Endothelial cell (in vitro differentiated cells): ENCODE data around the gene SELENOM. TPM values are rescaled to one million over a fixed set of nuclear protein-coding genes. Genes with fewer than 3 reads are reported as not detected.
"Not testable (repeated sequence)": the region's sequence is repeated elsewhere in the genome, so short reads cannot be mapped to it uniquely, and the experiment has no call there.

Experiments
- DNase-seq: peaks from one replicate; pipeline ENCODE4 v3.0.0; 2021; ENCODE audit warnings: low spot score
- H3K27ac Mint-ChIP-seq: one replicate; pipeline ENCODE4 v1.8.0; 2021; ENCODE audit warnings: mixed read lengths, inconsistent platforms; ENCODE audit not compliant: unreplicated experiment
- H3K27me3 Mint-ChIP-seq: one replicate; pipeline ENCODE4 v1.8.0; 2021; ENCODE audit warnings: mild to moderate bottlenecking, moderate library complexity, mixed read lengths, inconsistent platforms; ENCODE audit not compliant: unreplicated experiment
- H3K36me3 Mint-ChIP-seq: one replicate; pipeline ENCODE4 v1.8.0; 2021; ENCODE audit warnings: mild to moderate bottlenecking, low read depth, mixed read lengths, inconsistent platforms; ENCODE audit not compliant: unreplicated experiment
- H3K4me1 Mint-ChIP-seq: one replicate; pipeline ENCODE4 v1.8.0; 2021; ENCODE audit warnings: mild to moderate bottlenecking, mixed read lengths, inconsistent platforms; ENCODE audit not compliant: unreplicated experiment
- H3K4me3 Mint-ChIP-seq: one replicate; pipeline ENCODE4 v1.8.0; 2021; ENCODE audit warnings: mild to moderate bottlenecking, mixed read lengths, inconsistent platforms; ENCODE audit not compliant: unreplicated experiment
- H3K9me3 Mint-ChIP-seq: one replicate; pipeline ENCODE4 v1.8.0; 2021; ENCODE audit warnings: mixed read lengths, inconsistent platforms; ENCODE audit not compliant: unreplicated experiment
- total RNA-seq: library from RNA; stranded (reverse); fragmentation: NEBNext Ultra II Directional; extraction: Animal tissue kit (Norgen Biotek cat#: 25700); gene quantifications from one replicate; pipeline ENCODE4 v1.2.1, GENCODE V29; 2021; ENCODE audit not compliant: unreplicated experiment
- TF ChIP-seq, protein P1 (sequence below): fragments of 200-600 bp; sonication (generic); IDR thresholded peaks from one replicate; pipeline ENCODE4 v1.5.0; 2021; ENCODE audit warnings: antibody characterized with exemption; ENCODE audit not compliant: unreplicated experiment

SELENOM gene
- total RNA-seq, 1 donor from 2014 or later, result 35.4 TPM

DNA sequence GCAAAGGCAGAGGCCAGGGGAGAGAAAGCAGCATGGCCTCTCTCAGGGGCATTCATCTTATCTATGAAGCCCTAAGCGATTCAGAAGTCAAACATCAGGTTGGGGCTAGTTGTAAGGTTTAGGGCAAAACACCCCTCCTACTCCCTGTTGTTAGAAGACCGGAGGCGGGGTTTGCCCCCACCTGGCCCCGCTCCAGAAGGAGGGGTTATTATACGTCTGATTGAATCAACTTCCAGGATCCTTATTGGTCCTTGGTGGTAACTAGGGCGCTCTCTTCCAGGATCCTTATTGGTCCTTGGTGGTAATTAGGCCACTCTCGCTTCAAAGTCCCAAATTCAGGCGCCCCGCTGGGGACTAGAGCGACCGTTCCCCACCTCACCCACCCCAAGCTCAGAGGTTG, 38.4 kb downstream of the SELENOM start:
- no peak for DNase-seq
- Mint-ChIP-seq H3K27ac (no peak overlapping the region), H3K4me1 (peaks cover 24% of the 10 kb centered on the region), H3K4me3 (no peak overlapping the region), H3K36me3 (peaks cover 1% of the 10 kb centered on the region), H3K27me3 (no peaks in the 10 kb centered on the region), H3K9me3 (no peaks in the 10 kb centered on the region)
- TF ChIP-seq, protein P1, sequence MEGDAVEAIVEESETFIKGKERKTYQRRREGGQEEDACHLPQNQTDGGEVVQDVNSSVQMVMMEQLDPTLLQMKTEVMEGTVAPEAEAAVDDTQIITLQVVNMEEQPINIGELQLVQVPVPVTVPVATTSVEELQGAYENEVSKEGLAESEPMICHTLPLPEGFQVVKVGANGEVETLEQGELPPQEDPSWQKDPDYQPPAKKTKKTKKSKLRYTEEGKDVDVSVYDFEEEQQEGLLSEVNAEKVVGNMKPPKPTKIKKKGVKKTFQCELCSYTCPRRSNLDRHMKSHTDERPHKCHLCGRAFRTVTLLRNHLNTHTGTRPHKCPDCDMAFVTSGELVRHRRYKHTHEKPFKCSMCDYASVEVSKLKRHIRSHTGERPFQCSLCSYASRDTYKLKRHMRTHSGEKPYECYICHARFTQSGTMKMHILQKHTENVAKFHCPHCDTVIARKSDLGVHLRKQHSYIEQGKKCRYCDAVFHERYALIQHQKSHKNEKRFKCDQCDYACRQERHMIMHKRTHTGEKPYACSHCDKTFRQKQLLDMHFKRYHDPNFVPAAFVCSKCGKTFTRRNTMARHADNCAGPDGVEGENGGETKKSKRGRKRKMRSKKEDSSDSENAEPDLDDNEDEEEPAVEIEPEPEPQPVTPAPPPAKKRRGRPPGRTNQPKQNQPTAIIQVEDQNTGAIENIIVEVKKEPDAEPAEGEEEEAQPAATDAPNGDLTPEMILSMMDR, result no peak

GRCh38 chr22:31064369-31064768, 43.0 kb downstream of the SELENOM start:
- TF ChIP-seq, protein P1, result no peak
- DNase-seq, result no peak
- H3K27me3 Mint-ChIP-seq, result peaks cover 3% of the 10 kb centered on the region
- no peak overlapping the region for H3K27ac Mint-ChIP-seq
- peaks cover 30% of the 10 kb centered on the region for H3K4me1 Mint-ChIP-seq
- no peaks in the 10 kb centered on the region for H3K9me3 Mint-ChIP-seq
- H3K36me3 Mint-ChIP-seq, result peaks cover 4% of the 10 kb centered on the region
- no peak overlapping the region for H3K4me3 Mint-ChIP-seq

DNA sequence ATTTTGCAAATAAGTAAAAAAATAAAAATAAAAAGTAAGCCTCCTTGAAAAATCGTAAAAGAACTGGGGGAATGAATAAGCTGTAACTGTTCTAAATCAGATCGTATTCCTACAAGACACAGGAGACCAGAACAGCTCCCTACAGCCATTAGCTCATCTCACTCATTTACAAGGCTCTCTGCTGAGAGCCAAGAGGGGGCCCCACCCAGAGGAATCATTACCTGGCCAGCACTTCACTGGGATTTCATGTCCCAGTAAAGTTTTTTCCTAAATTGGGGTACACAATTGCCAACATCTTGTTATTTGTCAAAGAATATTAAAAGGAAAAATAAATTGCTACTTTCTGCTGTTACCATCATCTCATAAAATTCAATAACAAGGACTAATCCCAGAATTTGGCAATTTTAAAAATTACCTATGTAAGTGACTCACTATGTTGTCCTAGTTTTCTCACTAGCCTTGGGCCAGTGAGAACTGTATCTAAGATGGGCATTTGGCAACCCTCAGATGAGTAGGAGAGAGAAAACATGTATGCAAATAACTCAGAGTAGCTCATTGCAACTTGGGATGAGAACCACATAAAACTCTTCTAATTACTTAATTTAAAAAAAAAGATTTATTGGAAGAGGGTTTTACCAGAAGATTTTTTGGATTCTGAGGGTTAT, 44.7 kb downstream of the SELENOM start:
- no peak overlapping the region for H3K27ac Mint-ChIP-seq
- no peak overlapping the region for H3K4me3 Mint-ChIP-seq
- H3K9me3 Mint-ChIP-seq, result no peaks in the 10 kb centered on the region
- TF ChIP-seq, protein P1, result no peak
- peaks cover 4% of the 10 kb centered on the region for H3K27me3 Mint-ChIP-seq
- DNase-seq, result no peak
- H3K4me1 Mint-ChIP-seq, result peaks cover 33% of the 10 kb centered on the region
- peaks cover 4% of the 10 kb centered on the region for H3K36me3 Mint-ChIP-seq

DNA sequence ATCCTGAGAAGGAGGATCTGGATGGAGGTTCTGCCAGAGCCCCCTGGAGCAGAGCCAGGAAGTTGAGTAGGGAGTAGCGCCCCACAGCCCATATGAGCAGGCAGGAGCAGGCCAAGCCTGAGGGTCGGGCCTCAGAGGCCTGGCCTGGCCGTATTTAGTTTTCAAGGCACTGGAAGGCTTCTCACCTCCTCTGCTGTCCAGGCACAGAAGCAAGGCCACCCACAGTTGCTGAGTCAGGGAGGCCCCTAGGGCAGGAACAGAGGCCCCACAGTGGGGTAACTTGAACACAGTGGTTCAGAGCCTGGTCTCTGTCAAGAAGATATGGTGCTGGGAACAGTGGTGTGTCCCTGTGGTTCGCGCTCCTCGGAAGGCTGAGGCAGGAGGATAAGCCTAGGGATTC, 47.7 kb downstream of the SELENOM start:
- DNase-seq, H3K27me3 Mint-ChIP-seq, H3K36me3 Mint-ChIP-seq, H3K27ac Mint-ChIP-seq, H3K9me3 Mint-ChIP-seq, H3K4me3 Mint-ChIP-seq: not testable (repeated sequence)
- peaks cover 28% of the 10 kb centered on the region for H3K4me1 Mint-ChIP-seq

DNA sequence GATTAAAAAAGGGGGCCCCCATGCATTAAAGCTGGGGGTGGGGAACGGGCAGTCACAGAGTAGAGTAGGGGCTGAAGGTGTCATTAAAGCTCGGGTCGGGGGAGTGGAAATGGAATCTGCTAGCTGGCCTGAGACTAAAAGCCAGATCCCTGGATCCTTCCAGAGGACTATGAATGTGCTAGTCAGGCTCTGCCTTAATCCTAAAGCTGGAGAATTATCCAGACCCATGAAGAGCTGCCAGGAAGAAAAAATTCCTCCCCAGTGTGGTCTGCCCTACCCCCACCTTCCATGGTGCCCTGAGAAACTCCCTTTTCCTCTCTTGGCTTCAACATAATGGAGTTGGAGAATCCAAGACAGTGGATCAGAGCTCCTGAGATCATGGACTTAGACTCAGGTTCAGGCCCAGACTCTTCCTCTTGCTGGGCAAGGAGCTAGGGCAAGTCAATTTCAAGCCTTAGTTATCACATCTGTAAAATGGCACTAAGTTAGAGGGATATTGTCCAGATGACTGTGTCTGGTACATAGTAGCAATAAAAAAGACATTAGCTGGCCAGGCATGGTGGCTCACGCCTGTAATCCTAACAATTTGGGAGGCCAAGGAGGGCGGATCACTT, 50.3 kb downstream of the SELENOM start:
- no peaks in the 10 kb centered on the region for H3K36me3 Mint-ChIP-seq
- peaks cover 24% of the 10 kb centered on the region for H3K4me1 Mint-ChIP-seq
- H3K27ac Mint-ChIP-seq, result no peak overlapping the region
- TF ChIP-seq, protein P1, result no peak
- no peak overlapping the region for H3K4me3 Mint-ChIP-seq
- H3K27me3 Mint-ChIP-seq, result peaks cover 4% of the 10 kb centered on the region
- H3K9me3 Mint-ChIP-seq, result no peaks in the 10 kb centered on the region
- no peak for DNase-seq
